Measurements from ENCODE around the gene TSC2.

Gene TSC2

DNA sequence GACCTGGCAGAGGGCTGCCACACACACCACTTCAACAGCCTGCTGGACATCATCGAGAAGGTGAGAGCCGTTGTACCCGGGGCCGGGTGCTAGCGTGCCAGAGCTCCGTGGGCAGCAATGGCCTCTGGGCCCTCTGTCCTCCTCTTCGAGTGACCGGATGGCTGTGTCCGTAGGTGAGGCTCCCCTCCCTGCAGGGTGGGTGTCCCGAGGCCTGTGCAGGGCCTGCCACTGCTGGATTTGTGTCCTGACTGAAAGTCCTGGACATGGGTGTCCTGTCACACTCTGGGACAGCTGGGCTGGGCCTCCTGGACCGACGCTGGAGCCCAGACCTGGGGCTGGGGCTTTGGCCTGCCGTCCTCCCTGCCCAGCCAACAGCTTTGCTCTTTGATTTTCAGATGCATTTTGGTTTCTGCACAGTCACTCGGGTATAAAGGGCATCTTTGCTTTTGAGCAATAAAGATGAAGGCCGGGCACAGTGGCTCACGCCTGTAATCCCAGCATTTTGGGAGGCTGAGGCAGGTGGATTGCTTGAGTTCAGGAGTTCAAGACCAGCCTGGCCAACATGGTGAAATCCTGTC lies 16.7 kb downstream of the TSC2 start:
- in situ Hi-C loops (cut with HindIII; ENCODE audit: low sequenced_read_pairs), result no loop called here
- DNase-seq (ENCODE audit: low read depth), result no peak
- TF ChIP-seq, protein P1, sequence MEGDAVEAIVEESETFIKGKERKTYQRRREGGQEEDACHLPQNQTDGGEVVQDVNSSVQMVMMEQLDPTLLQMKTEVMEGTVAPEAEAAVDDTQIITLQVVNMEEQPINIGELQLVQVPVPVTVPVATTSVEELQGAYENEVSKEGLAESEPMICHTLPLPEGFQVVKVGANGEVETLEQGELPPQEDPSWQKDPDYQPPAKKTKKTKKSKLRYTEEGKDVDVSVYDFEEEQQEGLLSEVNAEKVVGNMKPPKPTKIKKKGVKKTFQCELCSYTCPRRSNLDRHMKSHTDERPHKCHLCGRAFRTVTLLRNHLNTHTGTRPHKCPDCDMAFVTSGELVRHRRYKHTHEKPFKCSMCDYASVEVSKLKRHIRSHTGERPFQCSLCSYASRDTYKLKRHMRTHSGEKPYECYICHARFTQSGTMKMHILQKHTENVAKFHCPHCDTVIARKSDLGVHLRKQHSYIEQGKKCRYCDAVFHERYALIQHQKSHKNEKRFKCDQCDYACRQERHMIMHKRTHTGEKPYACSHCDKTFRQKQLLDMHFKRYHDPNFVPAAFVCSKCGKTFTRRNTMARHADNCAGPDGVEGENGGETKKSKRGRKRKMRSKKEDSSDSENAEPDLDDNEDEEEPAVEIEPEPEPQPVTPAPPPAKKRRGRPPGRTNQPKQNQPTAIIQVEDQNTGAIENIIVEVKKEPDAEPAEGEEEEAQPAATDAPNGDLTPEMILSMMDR (IDR thresholded peaks at IDR 0.05; ENCODE audit: low read depth, low read length, missing control alignments), result no peak
- H3K4me3 ChIP-seq (ENCODE audit: low read depth, low read length), result no peak overlapping the region

DNA sequence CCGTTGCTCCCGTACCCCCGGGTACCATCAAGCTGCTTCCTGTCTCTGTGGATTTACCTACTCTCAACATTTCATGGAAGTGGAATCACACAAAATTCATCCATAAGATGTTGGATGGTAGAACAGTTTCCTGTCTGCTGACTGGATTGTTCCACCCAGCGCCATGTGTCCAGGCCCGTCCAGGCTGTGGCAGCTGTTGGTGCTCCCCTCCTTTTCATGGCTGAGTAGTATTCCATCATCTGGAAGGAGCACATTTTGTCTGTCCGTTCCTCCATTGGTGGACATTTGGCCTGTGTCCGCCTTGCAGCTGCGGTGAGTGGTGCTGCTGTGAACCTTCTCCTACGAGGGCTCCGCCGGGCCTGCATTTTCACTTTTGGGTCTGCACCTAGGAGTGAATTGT lies 18.4 kb downstream of the TSC2 start:
- no peak overlapping the region for H3K4me3 ChIP-seq (ENCODE audit: low read depth, low read length)
- TF ChIP-seq, protein P1 (IDR thresholded peaks at IDR 0.05; ENCODE audit: low read depth, low read length, missing control alignments), result no peak
- no peak for DNase-seq (ENCODE audit: low read depth)
- in situ Hi-C loops (cut with HindIII; ENCODE audit: low sequenced_read_pairs), result no loop called here

DNA sequence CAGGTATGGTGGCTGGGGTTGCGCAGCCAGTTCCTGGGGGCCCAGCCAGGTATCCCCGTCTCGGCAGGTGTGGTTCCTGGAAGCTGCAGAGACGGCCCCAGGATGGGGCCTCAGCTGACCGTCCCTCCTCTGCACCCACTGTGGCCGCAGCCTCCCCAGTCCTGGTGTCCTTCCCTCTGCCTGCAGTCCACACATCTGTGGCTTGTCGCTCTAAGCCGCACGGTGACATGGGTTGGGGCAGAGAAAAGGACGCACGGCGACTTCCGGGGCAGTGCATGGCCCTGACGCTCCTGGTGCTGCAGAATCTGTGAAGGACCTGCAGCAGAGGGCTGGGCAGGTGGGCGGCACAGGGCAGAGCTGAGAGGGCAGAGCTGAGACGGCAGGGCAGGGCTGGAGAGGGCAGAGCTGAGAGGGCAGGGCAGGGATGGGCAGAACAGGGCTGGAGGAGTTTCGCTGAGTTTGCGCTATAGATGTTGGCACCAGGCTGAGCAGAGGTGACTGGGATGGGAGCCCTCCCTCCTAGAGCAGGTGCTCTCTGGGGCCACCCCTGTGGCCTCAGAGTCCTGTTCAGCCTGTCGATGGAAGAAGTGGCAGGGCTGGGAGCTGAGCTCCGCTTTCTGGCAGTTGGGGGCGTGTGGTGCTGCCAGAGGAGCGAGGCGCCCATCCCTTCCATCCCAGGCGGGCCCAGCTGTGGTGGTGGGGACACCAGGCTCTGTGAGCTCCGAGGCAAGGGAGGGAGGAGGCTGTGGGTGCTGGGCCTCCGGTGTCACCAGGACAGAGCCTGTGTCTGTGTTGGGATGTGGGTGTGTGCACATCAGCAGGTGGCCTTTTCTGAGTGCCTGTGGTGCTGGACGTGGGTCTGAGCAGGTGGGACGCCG lies 23.0 kb downstream of the TSC2 start:
- no peak for DNase-seq (ENCODE audit: low read depth)
- TF ChIP-seq, protein P1 (IDR thresholded peaks at IDR 0.05; ENCODE audit: low read depth, low read length, missing control alignments), result no peak
- H3K4me3 ChIP-seq (ENCODE audit: low read depth, low read length), result no peak overlapping the region
- in situ Hi-C loops (cut with HindIII; ENCODE audit: low sequenced_read_pairs), result loop anchor here (10.0 kb wide), 1 partner anchor 94 kb away; no protein-coding TSS in a partner anchor

DNA sequence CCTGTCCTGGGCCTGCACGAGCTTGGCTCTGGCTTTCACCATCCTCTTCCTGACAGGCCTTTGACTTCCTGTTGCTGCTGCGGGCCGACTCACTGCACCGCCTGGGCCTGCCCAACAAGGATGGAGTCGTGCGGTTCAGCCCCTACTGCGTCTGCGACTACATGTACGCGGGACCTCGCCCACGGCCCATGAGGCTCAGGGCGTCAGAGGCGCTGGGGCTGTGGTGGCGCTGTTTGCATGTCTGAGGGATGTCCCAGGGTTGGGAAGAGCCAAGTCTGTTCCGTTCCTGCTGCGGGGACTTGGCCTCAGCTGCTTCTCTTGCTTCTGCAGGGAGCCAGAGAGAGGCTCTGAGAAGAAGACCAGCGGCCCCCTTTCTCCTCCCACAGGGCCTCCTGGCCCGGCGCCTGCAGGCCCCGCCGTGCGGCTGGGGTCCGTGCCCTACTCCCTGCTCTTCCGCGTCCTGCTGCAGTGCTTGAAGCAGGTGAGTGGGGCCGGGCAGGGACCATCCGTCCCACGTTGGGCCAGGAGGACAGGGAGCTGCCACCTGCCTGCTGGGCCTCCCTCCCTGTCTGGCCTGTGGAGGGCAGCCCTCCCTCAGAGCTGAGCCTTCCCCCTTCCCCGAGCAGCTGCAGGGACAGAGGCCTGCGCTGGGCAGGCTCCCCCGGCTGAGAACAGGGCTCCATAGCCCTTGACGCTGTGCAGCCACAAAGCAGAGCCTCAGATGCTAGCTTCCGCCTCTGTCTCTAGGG lies 23.8 kb downstream of the TSC2 start:
- TF ChIP-seq, protein P1 (IDR thresholded peaks at IDR 0.05; ENCODE audit: low read depth, low read length, missing control alignments), result no peak
- in situ Hi-C loops (cut with HindIII; ENCODE audit: low sequenced_read_pairs), result loop anchor here (10.0 kb wide), 1 partner anchor 93 kb away; no protein-coding TSS in a partner anchor
- no peak for DNase-seq (ENCODE audit: low read depth)
- no peak overlapping the region for H3K4me3 ChIP-seq (ENCODE audit: low read depth, low read length)

DNA sequence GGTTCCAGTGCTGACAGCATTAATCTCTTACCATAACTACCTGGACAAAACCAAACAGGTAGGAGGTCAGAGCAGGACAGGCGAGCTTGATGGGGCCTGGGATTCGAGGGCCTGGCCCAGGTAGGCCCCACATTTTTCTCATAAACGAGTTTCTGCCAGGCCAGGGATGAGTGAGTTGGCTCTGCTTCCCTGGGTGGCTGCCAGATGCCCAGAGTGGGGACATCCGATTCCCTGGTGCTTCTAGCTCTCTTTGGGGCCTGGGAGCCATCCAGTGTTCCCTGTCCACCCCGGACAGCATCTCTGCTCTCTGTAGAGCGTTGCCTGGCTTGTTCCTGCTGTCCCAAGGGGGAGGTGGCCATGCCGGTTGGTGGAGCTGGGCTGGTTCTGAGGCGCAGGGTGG lies 25.1 kb downstream of the TSC2 start:
- H3K4me3 ChIP-seq (ENCODE audit: low read depth, low read length), result no peak overlapping the region
- no peak for DNase-seq (ENCODE audit: low read depth)
- TF ChIP-seq, protein P1 (IDR thresholded peaks at IDR 0.05; ENCODE audit: low read depth, low read length, missing control alignments), result no peak
- in situ Hi-C loops (cut with HindIII; ENCODE audit: low sequenced_read_pairs), result loop anchor here (10.0 kb wide), 1 partner anchor 92 kb away; no protein-coding TSS in a partner anchor

DNA sequence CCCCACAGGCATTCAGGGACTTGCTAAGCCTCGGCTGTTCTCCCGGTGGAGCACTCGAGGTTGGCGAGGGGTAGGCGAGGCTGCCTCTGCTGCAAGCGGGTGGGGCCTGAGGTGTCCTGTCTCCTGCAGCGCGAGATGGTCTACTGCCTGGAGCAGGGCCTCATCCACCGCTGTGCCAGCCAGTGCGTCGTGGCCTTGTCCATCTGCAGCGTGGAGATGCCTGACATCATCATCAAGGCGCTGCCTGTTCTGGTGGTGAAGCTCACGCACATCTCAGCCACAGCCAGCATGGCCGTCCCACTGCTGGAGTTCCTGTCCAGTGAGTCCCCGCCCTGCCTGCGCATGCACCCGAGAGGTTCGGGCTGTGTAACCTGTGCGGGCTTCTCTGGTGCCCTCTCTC lies 26.3 kb downstream of the TSC2 start:
- DNase-seq (ENCODE audit: low read depth), result no peak
- no peak overlapping the region for H3K4me3 ChIP-seq (ENCODE audit: low read depth, low read length)
- in situ Hi-C loops (cut with HindIII; ENCODE audit: low sequenced_read_pairs), result loop anchor here (10.0 kb wide), 1 partner anchor 91 kb away; no protein-coding TSS in a partner anchor
- TF ChIP-seq, protein P1 (IDR thresholded peaks at IDR 0.05; ENCODE audit: low read depth, low read length, missing control alignments), result no peak
